PFSK-1 (cell line): ENCODE measurements around the gene ANKRD30B. TPM values are rescaled to one million over a fixed set of nuclear protein-coding genes. Genes with fewer than 3 reads are reported as not detected.

Experiments used
- FOXP2 ChIP-seq: optimal IDR thresholded peaks from 2 replicates; pipeline ENCODE3; 2011; ENCODE audit warnings: borderline replicate concordance, control low read depth, inconsistent platforms; ENCODE audit not compliant: insufficient read depth; ENCODE audit errors: extremely low read length, extremely low read depth
- POLR2AphosphoS5 ChIP-seq: IDR thresholded peaks from 2 replicates; pipeline ENCODE4 v1.6.1; 2012; ENCODE audit warnings: low read depth, mild to moderate bottlenecking, control low read depth, low read length, moderate library complexity
- SIN3A ChIP-seq: IDR thresholded peaks from 2 replicates; pipeline ENCODE4 v1.6.1; 2012; ENCODE audit warnings: mild to moderate bottlenecking, low read length, moderate library complexity, borderline replicate concordance; ENCODE audit not compliant: insufficient read depth
- TAF1 ChIP-seq: IDR thresholded peaks from 2 replicates; pipeline ENCODE4 v1.6.1; 2012; ENCODE audit warnings: low read length, control low read depth, borderline replicate concordance; ENCODE audit not compliant: insufficient read depth
- polyA plus RNA-seq: library from polyadenylated mRNA; unstranded; fragments of >200 nt; gene quantifications from one replicate; pipeline ENCODE4 v1.2.1, GENCODE V29; 2012; ENCODE audit warnings: low read depth, missing spikeins; ENCODE audit not compliant: insufficient read length
- TF ChIP-seq, protein P1 (sequence below), 2 experiments: IDR thresholded peaks; 2 replicates each; pipeline versions ENCODE4 v1.6.1 to v1.8.0; 2011 to 2012; ENCODE audit warnings: low read depth in 2 of 2, low read length in 2 of 2, control low read depth in 1 of 2, inconsistent platforms in 1 of 2, mild to moderate bottlenecking in 1 of 2, moderate library complexity in 1 of 2; ENCODE audit not compliant: insufficient read depth in 1 of 2

Gene ANKRD30B, protein sequence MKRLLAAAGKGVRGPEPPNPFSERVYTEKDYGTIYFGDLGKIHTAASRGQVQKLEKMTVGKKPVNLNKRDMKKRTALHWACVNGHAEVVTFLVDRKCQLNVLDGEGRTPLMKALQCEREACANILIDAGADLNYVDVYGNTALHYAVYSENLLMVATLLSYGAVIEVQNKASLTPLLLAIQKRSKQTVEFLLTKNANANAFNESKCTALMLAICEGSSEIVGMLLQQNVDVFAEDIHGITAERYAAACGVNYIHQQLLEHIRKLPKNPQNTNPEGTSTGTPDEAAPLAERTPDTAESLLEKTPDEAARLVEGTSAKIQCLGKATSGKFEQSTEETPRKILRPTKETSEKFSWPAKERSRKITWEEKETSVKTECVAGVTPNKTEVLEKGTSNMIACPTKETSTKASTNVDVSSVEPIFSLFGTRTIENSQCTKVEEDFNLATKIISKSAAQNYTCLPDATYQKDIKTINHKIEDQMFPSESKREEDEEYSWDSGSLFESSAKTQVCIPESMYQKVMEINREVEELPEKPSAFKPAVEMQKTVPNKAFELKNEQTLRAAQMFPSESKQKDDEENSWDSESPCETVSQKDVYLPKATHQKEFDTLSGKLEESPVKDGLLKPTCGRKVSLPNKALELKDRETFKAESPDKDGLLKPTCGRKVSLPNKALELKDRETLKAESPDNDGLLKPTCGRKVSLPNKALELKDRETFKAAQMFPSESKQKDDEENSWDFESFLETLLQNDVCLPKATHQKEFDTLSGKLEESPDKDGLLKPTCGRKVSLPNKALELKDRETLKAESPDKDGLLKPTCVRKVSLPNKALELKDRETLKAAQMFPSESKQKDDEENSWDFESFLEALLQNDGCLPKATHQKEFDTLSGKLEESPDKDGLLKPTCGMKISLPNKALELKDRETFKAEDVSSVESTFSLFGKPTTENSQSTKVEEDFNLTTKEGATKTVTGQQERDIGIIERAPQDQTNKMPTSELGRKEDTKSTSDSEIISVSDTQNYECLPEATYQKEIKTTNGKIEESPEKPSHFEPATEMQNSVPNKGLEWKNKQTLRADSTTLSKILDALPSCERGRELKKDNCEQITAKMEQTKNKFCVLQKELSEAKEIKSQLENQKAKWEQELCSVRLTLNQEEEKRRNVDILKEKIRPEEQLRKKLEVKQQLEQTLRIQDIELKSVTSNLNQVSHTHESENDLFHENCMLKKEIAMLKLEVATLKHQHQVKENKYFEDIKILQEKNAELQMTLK (N-terminal part only)
- polyA plus RNA-seq: not detected

DNA sequence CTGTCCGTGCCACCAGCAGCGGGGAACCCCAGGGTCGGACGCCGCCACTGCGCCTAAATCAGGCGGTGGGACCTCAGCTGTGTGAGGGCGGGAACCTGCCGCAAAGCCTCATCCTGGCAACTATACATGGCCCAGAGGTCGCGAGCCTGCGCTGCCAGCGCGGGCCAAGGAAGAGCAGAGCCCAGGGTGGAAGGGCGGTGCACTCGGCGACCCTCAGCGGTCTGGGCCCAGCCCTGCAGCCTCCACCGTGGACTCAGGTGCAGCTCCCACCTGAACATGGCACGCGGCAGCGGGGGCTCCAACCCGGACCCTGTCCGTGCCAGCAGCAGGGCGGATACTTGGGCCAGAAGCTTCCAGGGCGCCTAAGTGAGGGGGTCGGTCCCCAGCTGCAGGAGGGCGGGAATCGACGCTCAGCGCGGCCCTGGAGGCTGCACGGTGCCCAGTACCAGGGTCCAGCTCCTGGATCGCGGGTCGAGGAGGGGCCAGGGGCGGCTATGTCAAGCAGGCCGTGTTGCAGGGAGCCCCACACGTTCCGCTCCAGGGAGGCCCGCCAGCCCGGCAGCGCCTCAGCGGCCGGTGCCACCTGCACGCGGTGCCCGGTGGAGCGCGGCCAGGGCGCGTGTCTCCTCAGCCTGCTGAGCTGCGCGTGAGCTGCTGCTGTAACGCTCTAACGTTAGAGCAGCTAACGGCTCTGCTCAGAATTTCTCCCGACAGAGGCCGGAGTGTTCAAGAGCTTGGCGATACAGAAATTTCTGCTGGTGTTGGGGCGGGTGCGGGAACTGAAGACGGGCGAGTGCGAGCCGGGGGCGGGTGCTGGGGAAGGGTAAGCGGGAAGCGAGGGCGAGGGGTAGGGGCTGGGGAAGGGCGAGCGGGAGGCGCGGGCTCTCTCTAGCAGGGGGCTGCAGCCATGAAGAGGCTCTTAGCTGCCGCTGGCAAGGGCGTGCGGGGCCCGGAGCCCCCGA lies at the start of gene ANKRD30B:
Gene ANKRD30B, plus strand, starts transcription at position 660 of the 962 bp plus-strand sequence. Its CDS starts 248 bp downstream, at position 908.
- TF ChIP-seq POLR2AphosphoS5 (no peak), TAF1 (no peak), FOXP2 (no peak), SIN3A (no peak)

DNA sequence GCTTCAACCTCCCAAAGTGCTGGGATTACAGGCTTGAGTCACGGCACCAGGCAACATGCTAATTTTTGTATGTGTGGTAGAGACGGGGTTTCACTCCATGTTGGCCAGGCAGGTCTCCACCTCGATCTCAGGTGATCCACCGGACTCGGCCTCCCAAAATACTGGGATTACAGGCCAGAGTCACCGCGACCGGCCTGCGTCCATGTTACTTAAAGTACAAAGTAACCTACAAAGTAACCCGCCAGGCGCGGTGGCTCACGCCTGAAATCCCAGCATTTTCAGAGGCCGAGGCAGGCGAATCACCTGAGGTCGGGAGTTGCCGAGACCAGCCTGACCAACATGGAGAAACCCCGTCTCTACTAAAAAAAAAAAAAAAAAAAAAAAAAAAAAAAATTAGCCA lies 1.1 kb upstream of the ANKRD30B start:
- no peak for TF ChIP-seq SIN3A
- no peak for TF ChIP-seq FOXP2
- TF ChIP-seq, protein P1, sequence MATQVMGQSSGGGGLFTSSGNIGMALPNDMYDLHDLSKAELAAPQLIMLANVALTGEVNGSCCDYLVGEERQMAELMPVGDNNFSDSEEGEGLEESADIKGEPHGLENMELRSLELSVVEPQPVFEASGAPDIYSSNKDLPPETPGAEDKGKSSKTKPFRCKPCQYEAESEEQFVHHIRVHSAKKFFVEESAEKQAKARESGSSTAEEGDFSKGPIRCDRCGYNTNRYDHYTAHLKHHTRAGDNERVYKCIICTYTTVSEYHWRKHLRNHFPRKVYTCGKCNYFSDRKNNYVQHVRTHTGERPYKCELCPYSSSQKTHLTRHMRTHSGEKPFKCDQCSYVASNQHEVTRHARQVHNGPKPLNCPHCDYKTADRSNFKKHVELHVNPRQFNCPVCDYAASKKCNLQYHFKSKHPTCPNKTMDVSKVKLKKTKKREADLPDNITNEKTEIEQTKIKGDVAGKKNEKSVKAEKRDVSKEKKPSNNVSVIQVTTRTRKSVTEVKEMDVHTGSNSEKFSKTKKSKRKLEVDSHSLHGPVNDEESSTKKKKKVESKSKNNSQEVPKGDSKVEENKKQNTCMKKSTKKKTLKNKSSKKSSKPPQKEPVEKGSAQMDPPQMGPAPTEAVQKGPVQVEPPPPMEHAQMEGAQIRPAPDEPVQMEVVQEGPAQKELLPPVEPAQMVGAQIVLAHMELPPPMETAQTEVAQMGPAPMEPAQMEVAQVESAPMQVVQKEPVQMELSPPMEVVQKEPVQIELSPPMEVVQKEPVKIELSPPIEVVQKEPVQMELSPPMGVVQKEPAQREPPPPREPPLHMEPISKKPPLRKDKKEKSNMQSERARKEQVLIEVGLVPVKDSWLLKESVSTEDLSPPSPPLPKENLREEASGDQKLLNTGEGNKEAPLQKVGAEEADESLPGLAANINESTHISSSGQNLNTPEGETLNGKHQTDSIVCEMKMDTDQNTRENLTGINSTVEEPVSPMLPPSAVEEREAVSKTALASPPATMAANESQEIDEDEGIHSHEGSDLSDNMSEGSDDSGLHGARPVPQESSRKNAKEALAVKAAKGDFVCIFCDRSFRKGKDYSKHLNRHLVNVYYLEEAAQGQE (IDR thresholded peaks at IDR 0.05; ENCODE audit: insufficient read depth in 1 of 2, low read depth in 2 of 2, low read length in 2 of 2): no peak
- no peak for TF ChIP-seq TAF1
- no peak for TF ChIP-seq POLR2AphosphoS5

DNA sequence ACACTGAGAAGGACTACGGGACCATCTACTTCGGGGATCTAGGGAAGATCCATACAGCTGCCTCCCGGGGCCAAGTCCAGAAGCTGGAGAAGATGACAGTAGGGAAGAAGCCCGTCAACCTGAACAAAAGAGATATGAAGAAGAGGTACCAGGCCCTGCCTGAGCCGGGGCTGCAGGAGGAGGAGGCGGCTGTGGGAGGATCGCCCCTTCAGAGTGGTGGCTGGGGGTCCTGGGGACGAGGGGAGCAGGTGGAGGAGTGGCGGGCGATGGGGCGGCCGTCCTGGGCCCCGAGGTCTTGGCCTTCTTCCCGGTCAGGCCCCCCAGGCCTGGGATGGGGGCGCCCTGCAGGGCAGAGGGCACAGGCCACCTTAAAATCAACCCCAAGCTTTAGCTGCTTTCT lies 524 bp downstream of the ANKRD30B start:
- TF ChIP-seq FOXP2: no peak
- no peak for TF ChIP-seq SIN3A
- TF ChIP-seq POLR2AphosphoS5: no peak
- TF ChIP-seq, protein P1 (IDR thresholded peaks at IDR 0.05; ENCODE audit: insufficient read depth in 1 of 2, low read depth in 2 of 2, low read length in 2 of 2): no peak
- no peak for TF ChIP-seq TAF1

DNA sequence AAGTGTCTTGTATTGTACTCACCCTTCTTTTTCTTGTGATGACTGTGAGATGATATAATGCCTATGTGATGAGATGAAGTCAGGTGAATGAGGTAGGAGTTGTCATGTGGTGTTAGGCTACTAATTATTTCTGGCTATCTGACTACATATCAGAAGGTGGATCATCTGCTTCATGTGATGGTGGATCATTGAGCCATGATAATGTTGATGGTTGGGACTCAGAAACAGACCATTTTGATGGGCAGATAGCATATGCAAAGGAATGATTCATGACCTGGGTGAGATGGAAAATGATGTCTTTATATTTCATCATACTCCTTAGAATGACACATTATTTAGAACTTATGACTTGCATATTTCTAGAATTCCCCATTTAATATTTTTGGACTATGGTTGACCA lies 19.5 kb downstream of the ANKRD30B start:
- no peak for TF ChIP-seq FOXP2
- no peak for TF ChIP-seq TAF1
- TF ChIP-seq, protein P1 (IDR thresholded peaks at IDR 0.05; ENCODE audit: insufficient read depth in 1 of 2, low read depth in 2 of 2, low read length in 2 of 2): no peak
- no peak for TF ChIP-seq SIN3A
- TF ChIP-seq POLR2AphosphoS5: no peak
